ENCODE results near the gene RPAP2.

GRCh38 chr1:92346866-92347640, 48.2 kb downstream of the RPAP2 start:
- TF ChIP-seq POLR2AphosphoS5 (IDR thresholded peaks at IDR 0.05), result no peak
- TF ChIP-seq CTCF (IDR thresholded peaks at IDR 0.05), result no peak
- no peak for TF ChIP-seq POLR2A (IDR thresholded peaks at IDR 0.05)

All from transverse colon (tissue), 4 donors.